Mesendoderm (in vitro differentiated cells): ENCODE results near the gene KIR3DL3.
"Not testable (repeated sequence)": the region's sequence is repeated elsewhere in the genome, so short reads cannot be mapped to it uniquely, and the experiment has no call there.

ENCODE experiments used
- DNase-seq: peaks from one replicate; pipeline ENCODE4 v3.0.0; 2013
- H2AK5ac ChIP-seq: 2 replicates; pipeline ENCODE4 v1.6.1; 2013; ENCODE audit warnings: low read length, inconsistent platforms
- H2BK120ac ChIP-seq: 2 replicates; pipeline ENCODE4 v1.6.1; 2013; ENCODE audit warnings: low read depth, mild to moderate bottlenecking, low read length, moderate library complexity, mixed read lengths
- H2BK15ac ChIP-seq: replicated peaks from 2 replicates; pipeline ENCODE4 v1.6.1; 2013; ENCODE audit warnings: low read depth, mild to moderate bottlenecking, moderate library complexity
- H2BK5ac ChIP-seq: 2 replicates; pipeline ENCODE4 v1.6.1; 2013; ENCODE audit warnings: low read length, inconsistent platforms
- H3K18ac ChIP-seq: 2 replicates; pipeline ENCODE4 v1.6.1; 2013; ENCODE audit warnings: mild to moderate bottlenecking, low read length, mixed read lengths
- H3K23ac ChIP-seq: one replicate; pipeline ENCODE4 v1.6.1; 2013; ENCODE audit warnings: low read length
- H3K27ac ChIP-seq: 2 replicates; pipeline ENCODE4 v1.5.1; 2013; ENCODE audit warnings: low read depth, mild to moderate bottlenecking, inconsistent platforms, low read length, moderate library complexity
- H3K27me3 ChIP-seq: 2 replicates; pipeline ENCODE4 v1.6.1; 2013; ENCODE audit warnings: low read length, control low read depth, mild to moderate bottlenecking, inconsistent platforms; ENCODE audit not compliant: insufficient read depth, poor library complexity
- H3K36me3 ChIP-seq: 2 replicates; pipeline ENCODE4 v1.6.1; 2013; ENCODE audit warnings: low read length, inconsistent platforms; ENCODE audit not compliant: control insufficient read depth, insufficient read depth
- H3K4ac ChIP-seq: one replicate; pipeline ENCODE4 v1.6.1; 2013; ENCODE audit warnings: low read depth, mild to moderate bottlenecking, low read length, moderate library complexity
- H3K4me1 ChIP-seq: 2 replicates; pipeline ENCODE4 v1.6.1; 2013; ENCODE audit warnings: low read depth, low read length, inconsistent platforms; ENCODE audit not compliant: control insufficient read depth
- H3K4me2 ChIP-seq: 2 replicates; pipeline ENCODE4 v1.6.1; 2013; ENCODE audit warnings: low read length
- H3K4me3 ChIP-seq: 2 replicates; pipeline ENCODE4 v1.5.1; 2013; ENCODE audit warnings: mild to moderate bottlenecking, low read length
- H3K56ac ChIP-seq: one replicate; pipeline ENCODE4 v1.6.1; 2013; ENCODE audit warnings: low read length
- H3K79me1 ChIP-seq: 2 replicates; pipeline ENCODE4 v1.6.1; 2013; ENCODE audit warnings: low read length, inconsistent platforms
- H3K79me2 ChIP-seq: 2 replicates; pipeline ENCODE4 v1.6.1; 2013; ENCODE audit warnings: mild to moderate bottlenecking, low read length; ENCODE audit not compliant: control insufficient read depth, insufficient read depth
- H3K9ac ChIP-seq: 2 replicates; pipeline ENCODE4 v1.6.1; 2013; ENCODE audit warnings: low read length, inconsistent platforms
- H4K5ac ChIP-seq: one replicate; pipeline ENCODE4 v1.6.1; 2013; ENCODE audit warnings: low read length
- H4K8ac ChIP-seq: one replicate; pipeline ENCODE4 v1.6.1; 2013; ENCODE audit warnings: low read depth, mild to moderate bottlenecking, control low read depth, low read length, moderate library complexity
- WGBS: extraction: QIAGEN DNeasy Blood & Tissue Kit; methylation state at CpG from one replicate; pipeline ENCODE4 v1.1.7; 2013; ENCODE audit warnings: low lambda C conversion rate, missing lambda C conversion rate; ENCODE audit not compliant: insufficient coverage; ENCODE audit errors: extremely low coverage; 5-methylcytosine and 5-hydroxymethylcytosine counted together

Gene KIR3DL3

GRCh38 chr19:54750276-54750675 is 26.0 kb downstream of the KIR3DL3 start:
- not testable (repeated sequence) for H2BK15ac ChIP-seq, H2BK120ac ChIP-seq, H3K4me3 ChIP-seq, H3K4me1 ChIP-seq, H3K27me3 ChIP-seq, H2BK5ac ChIP-seq, H4K8ac ChIP-seq, H3K23ac ChIP-seq, H3K79me1 ChIP-seq, H3K27ac ChIP-seq, H3K18ac ChIP-seq, H3K36me3 ChIP-seq, DNase-seq, H3K9ac ChIP-seq, H2AK5ac ChIP-seq, H3K56ac ChIP-seq, H3K4ac ChIP-seq, H3K79me2 ChIP-seq, H4K5ac ChIP-seq, H3K4me2 ChIP-seq
- WGBS, result no CpG with 5 or more reads among the region's 6 CpGs

DNA sequence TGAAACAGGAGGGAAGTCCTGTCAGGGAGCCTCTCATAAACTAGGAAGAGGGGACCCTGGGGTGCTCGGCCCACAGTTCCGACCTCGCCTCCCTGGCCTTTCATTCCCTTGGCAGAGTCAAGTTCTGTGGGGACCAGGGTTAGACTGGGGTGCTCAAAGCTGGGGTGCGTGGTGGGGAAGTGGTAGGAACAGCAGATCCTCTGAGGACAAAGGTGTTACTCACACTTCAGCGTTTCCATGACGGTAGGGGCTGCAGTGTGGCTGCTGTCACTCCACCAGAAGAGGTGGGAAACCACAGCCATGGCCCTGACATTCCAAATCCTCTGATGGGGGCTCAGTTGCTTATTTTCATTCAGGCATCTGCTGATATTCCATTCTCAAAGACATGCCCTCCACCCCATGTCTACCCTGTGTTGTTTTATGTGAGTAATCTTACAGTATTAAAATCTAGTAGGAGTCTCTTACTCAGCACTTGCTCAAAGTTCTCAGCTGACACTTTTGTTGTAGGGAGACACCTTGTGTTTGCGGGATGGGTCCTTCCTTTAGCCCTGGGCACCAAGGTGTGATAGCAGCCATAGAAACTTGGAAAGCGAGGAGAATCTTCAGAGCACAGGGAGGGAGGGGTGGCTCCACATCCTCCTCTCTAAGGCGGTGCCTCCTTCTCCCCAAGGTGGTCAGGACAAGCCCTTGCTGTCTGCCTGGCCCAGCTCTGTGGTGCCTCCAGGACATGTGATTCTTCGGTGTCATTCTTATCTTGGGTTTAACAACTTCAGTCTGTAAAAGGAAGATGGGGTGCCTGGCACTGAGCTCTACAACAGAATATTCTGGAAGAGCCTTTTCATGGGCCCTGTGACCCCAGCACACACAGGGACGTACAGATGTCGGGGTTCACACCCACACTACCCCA is 32.2 kb downstream of the KIR3DL3 start:
- not testable (repeated sequence) for H3K79me2 ChIP-seq, H2BK120ac ChIP-seq, H3K4ac ChIP-seq, H4K5ac ChIP-seq, H3K27me3 ChIP-seq, H3K4me2 ChIP-seq, DNase-seq, H3K27ac ChIP-seq, H3K9ac ChIP-seq, H3K79me1 ChIP-seq, H3K4me1 ChIP-seq, H2BK15ac ChIP-seq, H3K23ac ChIP-seq, H3K18ac ChIP-seq, H2AK5ac ChIP-seq, H3K56ac ChIP-seq, H3K4me3 ChIP-seq, H2BK5ac ChIP-seq, H4K8ac ChIP-seq, H3K36me3 ChIP-seq
- WGBS, result no CpG with 5 or more reads among the region's 12 CpGs

GRCh38 chr19:54758577-54758976 is 34.3 kb downstream of the KIR3DL3 start:
- not testable (repeated sequence) for H4K8ac ChIP-seq, DNase-seq, H3K79me1 ChIP-seq, H3K18ac ChIP-seq, H2AK5ac ChIP-seq, H2BK120ac ChIP-seq, H2BK15ac ChIP-seq, H3K23ac ChIP-seq, H4K5ac ChIP-seq, H3K36me3 ChIP-seq, H3K56ac ChIP-seq, H3K4me1 ChIP-seq, H3K9ac ChIP-seq, H3K4me2 ChIP-seq, H3K27ac ChIP-seq, H2BK5ac ChIP-seq, H3K4ac ChIP-seq, H3K27me3 ChIP-seq, H3K79me2 ChIP-seq, H3K4me3 ChIP-seq
- WGBS, result no CpG with 5 or more reads among the region's 6 CpGs

GRCh38 chr19:54764219-54764618 is 40.0 kb downstream of the KIR3DL3 start:
- H3K27me3 ChIP-seq, H3K18ac ChIP-seq, H2BK15ac ChIP-seq, H3K9ac ChIP-seq, H3K4me3 ChIP-seq, H3K4ac ChIP-seq, H4K5ac ChIP-seq, H2BK120ac ChIP-seq, H3K4me1 ChIP-seq, H4K8ac ChIP-seq, H2BK5ac ChIP-seq, H3K27ac ChIP-seq, H2AK5ac ChIP-seq, H3K56ac ChIP-seq, H3K4me2 ChIP-seq, H3K79me2 ChIP-seq, H3K23ac ChIP-seq, H3K79me1 ChIP-seq, DNase-seq, H3K36me3 ChIP-seq: not testable (repeated sequence)
- no CpG with 5 or more reads among the region's 8 CpGs for WGBS

DNA sequence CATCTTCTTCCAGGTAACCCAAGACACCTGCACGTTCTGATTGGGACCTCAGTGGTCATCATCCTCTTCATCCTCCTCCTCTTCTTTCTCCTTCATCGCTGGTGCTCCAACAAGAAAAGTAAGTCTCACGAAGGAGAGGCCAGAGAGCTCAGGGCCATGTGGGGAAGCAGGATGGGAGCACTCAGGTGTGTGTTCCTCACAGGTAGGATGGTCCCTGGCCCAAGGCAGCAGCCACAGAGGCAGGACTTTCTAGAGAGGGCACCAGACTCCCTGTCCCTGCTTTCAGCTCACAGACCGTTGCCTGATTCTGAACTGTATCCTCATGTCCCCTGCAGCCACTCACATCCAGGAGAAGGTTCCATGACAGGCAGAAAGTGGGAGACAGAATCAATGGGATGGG is 42.2 kb downstream of the KIR3DL3 start:
- not testable (repeated sequence) for H3K9ac ChIP-seq, H2BK120ac ChIP-seq, H3K4me3 ChIP-seq, H3K18ac ChIP-seq, H2BK5ac ChIP-seq, H4K5ac ChIP-seq, H3K4me1 ChIP-seq, H3K4me2 ChIP-seq, H3K56ac ChIP-seq, H3K79me2 ChIP-seq, H2BK15ac ChIP-seq, H3K79me1 ChIP-seq, DNase-seq, H4K8ac ChIP-seq, H3K4ac ChIP-seq, H2AK5ac ChIP-seq, H3K23ac ChIP-seq, H3K27ac ChIP-seq, H3K36me3 ChIP-seq, H3K27me3 ChIP-seq
- no CpG with 5 or more reads among the region's 4 CpGs for WGBS

DNA sequence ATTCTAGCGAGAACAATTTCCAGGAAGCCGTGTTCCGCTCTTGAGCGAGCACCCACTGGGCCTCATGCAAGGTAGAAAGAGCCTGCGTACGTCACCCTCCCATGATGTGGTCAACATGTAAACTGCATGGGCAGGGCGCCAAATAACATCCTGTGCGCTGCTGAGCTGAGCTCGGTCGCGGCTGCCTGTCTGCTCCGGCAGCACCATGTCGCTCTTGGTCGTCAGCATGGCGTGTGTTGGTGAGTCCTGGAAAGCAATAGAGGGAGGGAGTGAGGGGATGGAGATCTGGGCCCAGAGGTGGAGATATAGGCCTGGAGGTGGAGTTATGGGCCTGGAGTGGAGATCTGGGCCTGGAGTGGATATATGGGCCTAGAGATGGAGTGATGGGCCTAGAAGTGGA is 45.4 kb downstream of the KIR3DL3 start, which contains the start of gene KIR2DL1:
Gene KIR2DL1, plus strand, starts transcription at position 148 of the 400 bp plus-strand sequence. Its CDS starts 58 bp downstream, at position 206.
- not testable (repeated sequence) for H3K27ac ChIP-seq, H4K5ac ChIP-seq, H3K18ac ChIP-seq, H2BK15ac ChIP-seq, DNase-seq, H3K4me2 ChIP-seq, H2BK5ac ChIP-seq, H3K79me2 ChIP-seq, H2AK5ac ChIP-seq, H3K36me3 ChIP-seq, H3K4me1 ChIP-seq, H3K56ac ChIP-seq, H2BK120ac ChIP-seq, H3K4me3 ChIP-seq, H3K79me1 ChIP-seq, H3K4ac ChIP-seq, H3K23ac ChIP-seq, H3K9ac ChIP-seq, H4K8ac ChIP-seq, H3K27me3 ChIP-seq
- no CpG with 5 or more reads among the region's 15 CpGs for WGBS
